GM19035 (cell line): ENCODE results near the gene EIF2S3.
"Not testable (repeated sequence)": the region's sequence is repeated elsewhere in the genome, so short reads cannot be mapped to it uniquely, and the experiment has no call there.

ENCODE experiments used
- ATAC-seq: cut with Tn5 transposase; IDR thresholded peaks from one replicate; pipeline ENCODE4 v1.9.1; 2021; ENCODE audit not compliant: unreplicated experiment

Gene EIF2S3

GRCh38 chrX:24054182-24055042, at the start of gene EIF2S3:
TSS of gene EIF2S3 (plus strand) at chrX:24054956. CDS start at chrX:24054969, 13 bp downstream.
- peak; percentile 84 for ATAC-seq

GRCh38 chrX:24005028-24005427, 49.7 kb upstream of the EIF2S3 start:
- no peak for ATAC-seq

GRCh38 chrX:24005867-24006266, 48.9 kb upstream of the EIF2S3 start:
- ATAC-seq, result no peak

- ATAC-seq, result no peak
Observed at GRCh38 chrX:24012266-24012665, 42.5 kb upstream of the EIF2S3 start.

GRCh38 chrX:24014388-24015018, 40.3 kb upstream of the EIF2S3 start:
- peak; percentile 78 for ATAC-seq

GRCh38 chrX:24017674-24018073, 37.1 kb upstream of the EIF2S3 start:
- no peak for ATAC-seq

GRCh38 chrX:24018809-24019208, 35.9 kb upstream of the EIF2S3 start:
- ATAC-seq, result no peak

GRCh38 chrX:24019448-24019847, 35.3 kb upstream of the EIF2S3 start:
- ATAC-seq, result no peak

- no peak for ATAC-seq
Observed at GRCh38 chrX:24020306-24020876, 34.4 kb upstream of the EIF2S3 start.

- ATAC-seq, result no peak
Observed at GRCh38 chrX:24023544-24023943, 31.2 kb upstream of the EIF2S3 start.

GRCh38 chrX:24023972-24024669, 30.6 kb upstream of the EIF2S3 start:
- ATAC-seq, result no peak

GRCh38 chrX:24024819-24025740, 29.7 kb upstream of the EIF2S3 start:
- peak; percentile 87 for ATAC-seq

- peak; percentile 32 for ATAC-seq
Observed at GRCh38 chrX:24025741-24026403, 28.9 kb upstream of the EIF2S3 start.

GRCh38 chrX:24026432-24026831, 28.3 kb upstream of the EIF2S3 start:
- no peak for ATAC-seq

GRCh38 chrX:24027086-24027485, 27.7 kb upstream of the EIF2S3 start, which contains the start of gene KLHL15:
TSS of gene KLHL15 (minus strand) at chrX:24027186. CDS start at chrX:24006693, 20,493 bp downstream.
- ATAC-seq, result no peak

- no peak for ATAC-seq
Observed at GRCh38 chrX:24027985-24028384, 26.8 kb upstream of the EIF2S3 start.

- no peak for ATAC-seq
Observed at GRCh38 chrX:24030597-24030996, 24.2 kb upstream of the EIF2S3 start.

GRCh38 chrX:24034485-24034884, 20.3 kb upstream of the EIF2S3 start:
- no peak for ATAC-seq

GRCh38 chrX:24037729-24038128, 17.0 kb upstream of the EIF2S3 start:
- no peak for ATAC-seq

- not testable (repeated sequence) for ATAC-seq
Observed at GRCh38 chrX:24046060-24046459, 8.7 kb upstream of the EIF2S3 start.
